Measurements from ENCODE around the gene AP1G2.
A peak's percentile ranks its signal among the peaks of the same experiment; 100 is the strongest.

Gene AP1G2

GRCh38 chr14:23556700-23557440, 10.7 kb downstream of the AP1G2 start:
- no peak for DNase-seq

GRCh38 chr14:23555882-23556699, 11.5 kb downstream of the AP1G2 start, which contains the start of gene THTPA:
Gene THTPA (plus strand): TSS chr14:23556271. CDS start chr14:23556758, 487 bp downstream.
- peak; percentile 86 for DNase-seq

- no peak for DNase-seq
Measured at GRCh38 chr14:23555533-23555881, 12.1 kb downstream of the AP1G2 start.

GRCh38 chr14:23551266-23552028, 16.1 kb downstream of the AP1G2 start, which contains the start of gene ZFHX2:
Gene ZFHX2 (minus strand): TSS chr14:23551765. CDS start chr14:23535325, 16,440 bp downstream.
- peak; percentile 89 for DNase-seq

GRCh38 chr14:23550812-23551265, 16.8 kb downstream of the AP1G2 start:
- no peak for DNase-seq

- DNase-seq, result no peak
Measured at GRCh38 chr14:23550131-23550811, 17.3 kb downstream of the AP1G2 start.

GRCh38 chr14:23548351-23549318, 19.0 kb downstream of the AP1G2 start:
- DNase-seq, result no peak

- no peak for DNase-seq
Measured at GRCh38 chr14:23547924-23548323, 19.7 kb downstream of the AP1G2 start.

GRCh38 chr14:23546450-23547035, 21.0 kb downstream of the AP1G2 start:
- DNase-seq, result no peak

- no peak for DNase-seq
Measured at GRCh38 chr14:23545740-23546365, 21.7 kb downstream of the AP1G2 start.

GRCh38 chr14:23544511-23545447, 22.8 kb downstream of the AP1G2 start:
- DNase-seq, result no peak

GRCh38 chr14:23543403-23543802, 24.2 kb downstream of the AP1G2 start:
- DNase-seq, result no peak

GRCh38 chr14:23542261-23542660, 25.3 kb downstream of the AP1G2 start:
- no peak for DNase-seq

- no peak for DNase-seq
Measured at GRCh38 chr14:23540141-23540469, 27.5 kb downstream of the AP1G2 start.

- DNase-seq, result peak; percentile 53
Measured at GRCh38 chr14:23539248-23540140, 28.1 kb downstream of the AP1G2 start.

- DNase-seq, result no peak
Measured at GRCh38 chr14:23538785-23539184, 28.8 kb downstream of the AP1G2 start.

GRCh38 chr14:23538050-23538718, 29.4 kb downstream of the AP1G2 start:
- DNase-seq, result no peak

All from 8988T (cell line).